Endothelial cell of umbilical vein (primary cell): ENCODE results near the gene ST8SIA6. TPM values are rescaled to one million over a fixed set of nuclear protein-coding genes. Genes with fewer than 3 reads are reported as not detected.
A peak's percentile ranks its signal among the peaks of the same experiment; 100 is the strongest.

Experiments used
- BruUV-seq: library from RNA; stranded (reverse); fragments of 400-500 nt; replicated peaks from 2 replicates; lab custom pipeline; 2021; lab: Mats Ljungman, UMichigan
- CTCF ChIA-PET: fragments of 300-600, 350-600 bp; sonication (Branson Sonifier 250); formaldehyde crosslinking; loops from one replicate; lab custom pipeline; 2021; ENCODE audit warnings: antibody characterized with exemption, inconsistent platforms; lab: Charles Lee
- POLR2A ChIA-PET: fragments of 300-600, 350-600 bp; sonication (Branson Sonifier 250); formaldehyde crosslinking; loops from one replicate; lab custom pipeline; 2021; ENCODE audit warnings: antibody characterized with exemption, inconsistent platforms; lab: Charles Lee
- DNase-seq: peaks from one replicate; pipeline ENCODE4 v3.0.0-alpha.2; 2011; ENCODE audit warnings: low read depth, low spot score
- FAIRE-seq: peaks from 2 replicates; lab custom pipeline; 2011; peaks lifted over from hg19 to GRCh38; lab: Jason Lieb, UNC
- H2AFZ ChIP-seq: 2 replicates; pipeline ENCODE4 v1.6.0; 2012; ENCODE audit warnings: low read depth, low read length, control low read depth, inconsistent platforms
- H3K27ac ChIP-seq: 2 replicates; pipeline ENCODE4 v1.5.1; 2011; ENCODE audit warnings: low read depth, mild to moderate bottlenecking, control low read depth, low read length, moderate library complexity; ENCODE audit not compliant: insufficient read depth
- H3K27me3 ChIP-seq, 2 experiments: 2 replicates each; pipeline versions ENCODE4 v1.6.0 to v1.6.1; 2011; ENCODE audit warnings: low read length in 2 of 2, mixed read lengths in 1 of 2; ENCODE audit not compliant: control insufficient read depth in 2 of 2, insufficient read depth in 2 of 2
- H3K36me3 ChIP-seq, 2 experiments: 2 replicates in 1 of 2; 3 replicates in 1 of 2; pipeline ENCODE4 v1.5.1; 2011; ENCODE audit warnings: low read length in 2 of 2, mild to moderate bottlenecking in 1 of 2, moderate library complexity in 1 of 2; ENCODE audit not compliant: control insufficient read depth in 2 of 2, insufficient read depth in 2 of 2; ENCODE audit errors: extremely low read depth in 1 of 2
- H3K4me1 ChIP-seq: 3 replicates; pipeline ENCODE4 v1.5.1; 2011; ENCODE audit warnings: mild to moderate bottlenecking, low read length; ENCODE audit not compliant: control insufficient read depth, insufficient read depth; ENCODE audit errors: extremely low read depth
- H3K4me2 ChIP-seq: 2 replicates; pipeline ENCODE4 v1.6.1; 2011; ENCODE audit warnings: low read length, control low read depth, mixed read lengths; ENCODE audit not compliant: insufficient read depth
- H3K4me3 ChIP-seq, 3 experiments: fragments of 200-600 bp in 1 of 3; sonication (generic), shearing (Covaris generic) in 1 of 3; replicated peaks in 1 of 3; 2 replicates each; pipeline ENCODE4 v1.5.1; 2011 to 2016; ENCODE audit warnings: control low read depth in 3 of 3, low read length in 3 of 3, mild to moderate bottlenecking in 2 of 3, inconsistent platforms in 1 of 3, low read depth in 1 of 3, moderate library complexity in 1 of 3; ENCODE audit not compliant: insufficient read depth in 1 of 3
- H3K79me2 ChIP-seq: 2 replicates; pipeline ENCODE4 v1.6.0; 2012; ENCODE audit warnings: low read length, inconsistent platforms; ENCODE audit not compliant: control insufficient read depth, insufficient read depth
- H3K9ac ChIP-seq: replicated peaks from 2 replicates; pipeline ENCODE3; 2011; ENCODE audit warnings: low read length, control low read depth; ENCODE audit not compliant: insufficient read depth; ENCODE audit errors: extremely low read depth
- H3K9me1 ChIP-seq: replicated peaks from 3 replicates; pipeline ENCODE4 v1.6.0; 2011; ENCODE audit warnings: mild to moderate bottlenecking, low read length; ENCODE audit not compliant: control insufficient read depth, insufficient read depth; ENCODE audit errors: extremely low read depth
- H3K9me3 ChIP-seq: replicated peaks from 2 replicates; pipeline ENCODE4 v1.5.1; 2012; ENCODE audit warnings: low read length, inconsistent platforms; ENCODE audit not compliant: control insufficient read depth, insufficient read depth
- H4K20me1 ChIP-seq: replicated peaks from 2 replicates; pipeline ENCODE3; 2011; ENCODE audit warnings: mild to moderate bottlenecking, low read length; ENCODE audit not compliant: control insufficient read depth, insufficient read depth; ENCODE audit errors: extremely low read depth
- CTCF ChIP-seq, 2 donors: IDR thresholded peaks; 1 replicate in 1 of 2; 2 replicates in 1 of 2; pipeline ENCODE4 v1.5.1; 2011; ENCODE audit warnings: low read length in 2 of 2, mild to moderate bottlenecking in 2 of 2, moderate library complexity in 2 of 2, control low read depth in 1 of 2, inconsistent platforms in 1 of 2, low read depth in 1 of 2; ENCODE audit not compliant: insufficient read depth in 1 of 2; ENCODE audit errors: extremely low read depth in 1 of 2
- EZH2 ChIP-seq: IDR thresholded peaks from 2 replicates; pipeline ENCODE4 v1.6.1; 2012; ENCODE audit warnings: borderline replicate concordance, low read depth, mild to moderate bottlenecking, moderate library complexity, low read length, inconsistent platforms; ENCODE audit not compliant: severe bottlenecking
- GATA2 ChIP-seq: IDR thresholded peaks from 2 replicates; pipeline ENCODE4 v1.7.0; 2011; ENCODE audit warnings: low read depth, mild to moderate bottlenecking, moderate library complexity, mixed read lengths, low read length; ENCODE audit not compliant: insufficient read length, insufficient read depth
- POLR2AphosphoS5 ChIP-seq: IDR thresholded peaks from 2 replicates; pipeline ENCODE4 v1.6.1; 2012; ENCODE audit warnings: low read depth, mild to moderate bottlenecking, control low read depth, low read length, moderate library complexity; ENCODE audit not compliant: insufficient read depth
- dilution Hi-C: fragments of 300-500 bp; cut with MboI; formaldehyde crosslinking; loops from one replicate; pipeline ENCODE4 v1.15.0; 2019; ENCODE audit warnings: low sequenced_read_pairs; ENCODE audit not compliant: extremely low pct_ligation_motif_present
- intact Hi-C: fragments of 100-400 bp; cut with micrococcal nuclease; formaldehyde crosslinking; loops from one replicate; pipeline ENCODE4 v1.10.0; 2022
- polyA plus RNA-seq, 4 experiments: library from polyadenylated mRNA; depleted of rRNA in 3 of 4; stranded (reverse) in 3 of 4; unstranded in 1 of 4; fragments of >200 nt; gene quantifications; 2 replicates each; pipeline versions ENCODE4 v1.2.1 to v1.2.3, GENCODE V29; 2011 to 2012; ENCODE audit warnings: missing spikeins in 1 of 4
- total RNA-seq: library from RNA; stranded (reverse); gene quantifications from 2 replicates; pipeline ENCODE4 v1.2.3, GENCODE V29; 2021

Gene ST8SIA6
- total and polyA plus RNA-seq, 2 donors (not counting 3 experiments of a cell fraction or from before 2014, with no cell fraction given) = 0.40 to 0.51 TPM

- no peak overlapping the region for H3K4me3 ChIP-seq
- peak overlapping the region; percentile 81 for H2AFZ ChIP-seq
- no peaks in the 10 kb centered on the region for H3K79me2 ChIP-seq
- no peak for FAIRE-seq
- TF ChIP-seq POLR2AphosphoS5 = no peak
- no peak for TF ChIP-seq GATA2
- no peak for TF ChIP-seq EZH2
- TF ChIP-seq CTCF (IDR thresholded peaks at IDR 0.05; ENCODE audit: extremely low read depth in 1 of 2, insufficient read depth in 1 of 2, low read depth in 1 of 2, low read length in 2 of 2) = no peak
- H4K20me1 ChIP-seq = no peaks in the 10 kb centered on the region
- ChIA-PET CTCF (interaction anchor here (0.8 to 3.5 kb wide), 6 partner anchors 8 to 601 kb away, joined by 3 to 22 read pairs (median 4); no protein-coding TSS in a partner anchor), POLR2A (no interaction called here)
- no peaks in the 10 kb centered on the region for H3K36me3 ChIP-seq
- dilution Hi-C loops = no loop called here
- no peaks in the 10 kb centered on the region for H3K9me1 ChIP-seq
- intact Hi-C loops = no loop called here
- DNase-seq = peak; percentile 44
- no peaks in the 10 kb centered on the region for H3K9me3 ChIP-seq
- no peaks in the 10 kb centered on the region for H3K27me3 ChIP-seq
- H3K4me2 ChIP-seq = peak overlapping the region; percentile 23
- no peak overlapping the region for H3K9ac ChIP-seq
- H3K4me1 ChIP-seq = peaks cover 22% of the 10 kb centered on the region
- no TSS peak for BruUV-seq
- no peak overlapping the region for H3K27ac ChIP-seq
Observed at GRCh38 chr10:17428351-17429097, 25.9 kb downstream of the ST8SIA6 start.
